HL-60 (cell line): ENCODE measurements around the gene REXO4.

Experiments used
- POLR2AphosphoS5 ChIP-seq: IDR thresholded peaks from 2 replicates; pipeline ENCODE4 v1.6.1; 2012; ENCODE audit warnings: low read depth
- TF ChIP-seq, protein P1 (sequence below): IDR thresholded peaks from one replicate; pipeline ENCODE4 v1.5.1; 2011; ENCODE audit warnings: low read length, control low read depth, inconsistent platforms; ENCODE audit not compliant: insufficient read depth

DNA sequence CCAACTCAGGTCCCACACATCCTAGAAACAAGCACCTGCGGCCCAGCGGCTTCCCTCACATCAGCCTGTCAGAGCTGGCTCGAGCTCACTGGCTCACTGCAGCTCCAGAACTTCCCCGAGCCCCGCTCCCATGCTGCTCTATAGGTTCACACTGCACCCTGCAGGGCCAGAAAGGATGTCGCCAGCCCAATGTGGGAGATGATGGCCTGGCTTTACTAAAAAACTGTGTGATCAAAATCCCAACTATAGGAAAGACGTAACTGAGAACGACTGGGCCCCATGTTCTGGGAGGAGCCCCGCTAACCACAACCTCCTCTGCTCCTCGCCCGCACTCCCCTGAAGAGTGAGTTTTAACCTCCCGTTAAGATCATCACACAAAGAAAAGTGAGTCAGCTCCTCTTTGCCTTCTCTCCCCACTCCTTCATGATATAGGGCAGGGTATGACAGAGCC is 46.5 kb downstream of the REXO4 start:
- TF ChIP-seq, protein P1, sequence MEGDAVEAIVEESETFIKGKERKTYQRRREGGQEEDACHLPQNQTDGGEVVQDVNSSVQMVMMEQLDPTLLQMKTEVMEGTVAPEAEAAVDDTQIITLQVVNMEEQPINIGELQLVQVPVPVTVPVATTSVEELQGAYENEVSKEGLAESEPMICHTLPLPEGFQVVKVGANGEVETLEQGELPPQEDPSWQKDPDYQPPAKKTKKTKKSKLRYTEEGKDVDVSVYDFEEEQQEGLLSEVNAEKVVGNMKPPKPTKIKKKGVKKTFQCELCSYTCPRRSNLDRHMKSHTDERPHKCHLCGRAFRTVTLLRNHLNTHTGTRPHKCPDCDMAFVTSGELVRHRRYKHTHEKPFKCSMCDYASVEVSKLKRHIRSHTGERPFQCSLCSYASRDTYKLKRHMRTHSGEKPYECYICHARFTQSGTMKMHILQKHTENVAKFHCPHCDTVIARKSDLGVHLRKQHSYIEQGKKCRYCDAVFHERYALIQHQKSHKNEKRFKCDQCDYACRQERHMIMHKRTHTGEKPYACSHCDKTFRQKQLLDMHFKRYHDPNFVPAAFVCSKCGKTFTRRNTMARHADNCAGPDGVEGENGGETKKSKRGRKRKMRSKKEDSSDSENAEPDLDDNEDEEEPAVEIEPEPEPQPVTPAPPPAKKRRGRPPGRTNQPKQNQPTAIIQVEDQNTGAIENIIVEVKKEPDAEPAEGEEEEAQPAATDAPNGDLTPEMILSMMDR = no peak
- TF ChIP-seq POLR2AphosphoS5 = 0 out of 2 replicates have a peak, but pooled peaks have one; percentile 28
